Activated naive CD4-positive, alpha-beta T cell treated with anti-CD3 and anti-CD28 coated beads, Interleukin-2, amount 10 ng/mL, durations not matched to agents 7 days and 5 days (primary cell): ENCODE data around the gene ENTPD6.
"Not testable (repeated sequence)": the region's sequence is repeated elsewhere in the genome, so short reads cannot be mapped to it uniquely, and the experiment has no call there.

Experiments used
- CTCF ChIA-PET: fragments of 350-600 bp; sonication (Branson Sonifier 250); formaldehyde crosslinking; loops from one replicate; lab custom pipeline; 2021; ENCODE audit warnings: antibody characterized with exemption; lab: Charles Lee
- DNase-seq: peaks from one replicate; pipeline ENCODE4 v3.0.0-alpha.2; 2020
- H3K27ac Mint-ChIP-seq: one replicate; pipeline ENCODE4 v1.8.0; 2021; ENCODE audit warnings: mild to moderate bottlenecking, moderate library complexity, mixed read lengths
- H3K27me3 Mint-ChIP-seq: one replicate; pipeline ENCODE4 v1.8.0; 2021; ENCODE audit warnings: mild to moderate bottlenecking, mixed read lengths
- H3K36me3 Mint-ChIP-seq: one replicate; pipeline ENCODE4 v1.8.0; 2021; ENCODE audit warnings: mixed read lengths
- H3K4me1 Mint-ChIP-seq: one replicate; pipeline ENCODE4 v1.8.0; 2021; ENCODE audit warnings: mixed read lengths
- H3K4me3 Mint-ChIP-seq: one replicate; pipeline ENCODE4 v1.8.0; 2021; ENCODE audit warnings: mild to moderate bottlenecking, moderate library complexity, mixed read lengths
- H3K9me3 Mint-ChIP-seq: one replicate; pipeline ENCODE4 v1.8.0; 2021; ENCODE audit warnings: mixed read lengths

The ENTPD6 gene

GRCh38 chr20:25252686-25253421 lies 57.3 kb downstream of the ENTPD6 start:
- Mint-ChIP-seq H3K27me3 (peaks cover 4% of the 10 kb centered on the region), H3K4me3 (no peak overlapping the region), H3K9me3 (no peaks in the 10 kb centered on the region), H3K27ac (no peak overlapping the region), H3K4me1 (peaks cover 28% of the 10 kb centered on the region), H3K36me3 (peaks cover 2% of the 10 kb centered on the region)
- DNase-seq: no peak
- CTCF ChIA-PET: no interaction called here

GRCh38 chr20:25253606-25254275 lies 58.2 kb downstream of the ENTPD6 start:
- Mint-ChIP-seq H3K4me1 (peaks cover 32% of the 10 kb centered on the region), H3K9me3 (no peaks in the 10 kb centered on the region)

GRCh38 chr20:25254571-25254970 lies 59.1 kb downstream of the ENTPD6 start:
- H3K4me1 Mint-ChIP-seq: peaks cover 31% of the 10 kb centered on the region
- CTCF ChIA-PET: no interaction called here
- H3K27ac Mint-ChIP-seq: no peak overlapping the region
- peaks cover 6% of the 10 kb centered on the region for H3K36me3 Mint-ChIP-seq
- DNase-seq: no peak
- no peak overlapping the region for H3K4me3 Mint-ChIP-seq
- no peaks in the 10 kb centered on the region for H3K9me3 Mint-ChIP-seq
- H3K27me3 Mint-ChIP-seq: no peaks in the 10 kb centered on the region

More at GRCh38 chr20:25253606-25254275, 58.2 kb downstream of the ENTPD6 start:
- CTCF ChIA-PET: no interaction called here
- H3K4me3 Mint-ChIP-seq: no peak overlapping the region
- no peaks in the 10 kb centered on the region for H3K27me3 Mint-ChIP-seq
- no peak overlapping the region for H3K27ac Mint-ChIP-seq
- DNase-seq: no peak
- peaks cover 2% of the 10 kb centered on the region for H3K36me3 Mint-ChIP-seq

GRCh38 chr20:25254986-25255680 lies 59.6 kb downstream of the ENTPD6 start:
- H3K36me3 Mint-ChIP-seq: peaks cover 9% of the 10 kb centered on the region
- no peaks in the 10 kb centered on the region for H3K9me3 Mint-ChIP-seq
- DNase-seq: no peak
- H3K4me3 Mint-ChIP-seq: no peak overlapping the region
- no peak overlapping the region for H3K27ac Mint-ChIP-seq
- no peaks in the 10 kb centered on the region for H3K27me3 Mint-ChIP-seq
- CTCF ChIA-PET: no interaction called here
- H3K4me1 Mint-ChIP-seq: peaks cover 33% of the 10 kb centered on the region

GRCh38 chr20:25256226-25256859 lies 60.8 kb downstream of the ENTPD6 start:
- Mint-ChIP-seq H3K4me1 (peaks cover 35% of the 10 kb centered on the region), H3K4me3 (no peak overlapping the region), H3K27me3 (no peaks in the 10 kb centered on the region), H3K9me3 (no peaks in the 10 kb centered on the region), H3K27ac (no peak overlapping the region), H3K36me3 (peaks cover 20% of the 10 kb centered on the region)
- no peak for DNase-seq
- CTCF ChIA-PET: no interaction called here

- DNase-seq: no peak
- Mint-ChIP-seq H3K27me3 (no peaks in the 10 kb centered on the region), H3K27ac (no peak overlapping the region), H3K4me3 (no peak overlapping the region), H3K9me3 (no peaks in the 10 kb centered on the region), H3K36me3 (peaks cover 26% of the 10 kb centered on the region), H3K4me1 (peaks cover 38% of the 10 kb centered on the region)
- CTCF ChIA-PET: no interaction called here
Observed at GRCh38 chr20:25257130-25257529, 61.6 kb downstream of the ENTPD6 start.

GRCh38 chr20:25257756-25258475 lies 62.4 kb downstream of the ENTPD6 start:
- no peak for DNase-seq
- peaks cover 26% of the 10 kb centered on the region for H3K36me3 Mint-ChIP-seq
- no peak overlapping the region for H3K4me3 Mint-ChIP-seq
- H3K4me1 Mint-ChIP-seq: peaks cover 38% of the 10 kb centered on the region
- no peak overlapping the region for H3K27ac Mint-ChIP-seq
- no peaks in the 10 kb centered on the region for H3K27me3 Mint-ChIP-seq
- no peaks in the 10 kb centered on the region for H3K9me3 Mint-ChIP-seq
- CTCF ChIA-PET: no interaction called here

GRCh38 chr20:25258476-25258805 lies 62.9 kb downstream of the ENTPD6 start:
- CTCF ChIA-PET: no interaction called here
- Mint-ChIP-seq H3K27ac (no peak overlapping the region), H3K4me3 (no peak overlapping the region), H3K36me3 (peaks cover 31% of the 10 kb centered on the region), H3K9me3 (no peaks in the 10 kb centered on the region), H3K27me3 (no peaks in the 10 kb centered on the region), H3K4me1 (peaks cover 38% of the 10 kb centered on the region)
- no peak for DNase-seq

GRCh38 chr20:25258828-25259227 lies 63.3 kb downstream of the ENTPD6 start:
- no peak overlapping the region for H3K4me3 Mint-ChIP-seq

GRCh38 chr20:25259358-25259757 lies 63.8 kb downstream of the ENTPD6 start:
- peak overlapping the region; percentile 77 for H3K27ac Mint-ChIP-seq
- H3K9me3 Mint-ChIP-seq: no peaks in the 10 kb centered on the region
- DNase-seq: no peak
- H3K27me3 Mint-ChIP-seq: no peaks in the 10 kb centered on the region
- CTCF ChIA-PET: interaction anchor here (0.6 kb wide), 1 partner anchor 112 kb away, joined by 4 read pairs; no protein-coding TSS in a partner anchor
- peaks cover 38% of the 10 kb centered on the region for H3K4me1 Mint-ChIP-seq
- no peak overlapping the region for H3K4me3 Mint-ChIP-seq
- peaks cover 31% of the 10 kb centered on the region for H3K36me3 Mint-ChIP-seq

More at GRCh38 chr20:25258828-25259227, 63.3 kb downstream of the ENTPD6 start:
- no peak for DNase-seq
- CTCF ChIA-PET: no interaction called here
- Mint-ChIP-seq H3K9me3 (no peaks in the 10 kb centered on the region), H3K27me3 (no peaks in the 10 kb centered on the region), H3K27ac (no peak overlapping the region), H3K36me3 (peaks cover 31% of the 10 kb centered on the region), H3K4me1 (peaks cover 38% of the 10 kb centered on the region)

- H3K27me3 Mint-ChIP-seq: no peaks in the 10 kb centered on the region
- peaks cover 38% of the 10 kb centered on the region for H3K4me1 Mint-ChIP-seq
- H3K4me3 Mint-ChIP-seq: no peak overlapping the region
- peak overlapping the region; percentile 77 for H3K27ac Mint-ChIP-seq
- CTCF ChIA-PET: interaction anchor here (0.6 to 2.6 kb wide), 2 partner anchors 36 to 112 kb away, joined by 4 to 6 read pairs; no protein-coding TSS in a partner anchor
- H3K9me3 Mint-ChIP-seq: no peaks in the 10 kb centered on the region
- peaks cover 31% of the 10 kb centered on the region for H3K36me3 Mint-ChIP-seq
- DNase-seq: no peak
Observed at GRCh38 chr20:25259788-25260254, 64.3 kb downstream of the ENTPD6 start.

- Mint-ChIP-seq H3K4me1 (peaks cover 38% of the 10 kb centered on the region), H3K36me3 (peaks cover 31% of the 10 kb centered on the region), H3K27ac (peak overlapping the region; percentile 66), H3K4me3 (peak overlapping the region; percentile 10)
- CTCF ChIA-PET: interaction anchor here (2.6 kb wide), 1 partner anchor 35 kb away, joined by 6 read pairs; no protein-coding TSS in a partner anchor
- H3K27me3 Mint-ChIP-seq, H3K9me3 Mint-ChIP-seq: not testable (repeated sequence)
- peak; percentile 43 for DNase-seq
Observed at GRCh38 chr20:25260770-25261437, 65.4 kb downstream of the ENTPD6 start.
